ENCODE results near the gene CHCHD6.

Gene CHCHD6

GRCh38 chr3:126668450-126669401, 35.3 kb upstream of the CHCHD6 start:
- FAIRE-seq, result no peak

- FAIRE-seq, result no peak
These were observed 32.5 kb upstream of the CHCHD6 start for GRCh38 chr3:126671521-126671920.

GRCh38 chr3:126672340-126672739, 31.7 kb upstream of the CHCHD6 start:
- no peak for FAIRE-seq

DNA sequence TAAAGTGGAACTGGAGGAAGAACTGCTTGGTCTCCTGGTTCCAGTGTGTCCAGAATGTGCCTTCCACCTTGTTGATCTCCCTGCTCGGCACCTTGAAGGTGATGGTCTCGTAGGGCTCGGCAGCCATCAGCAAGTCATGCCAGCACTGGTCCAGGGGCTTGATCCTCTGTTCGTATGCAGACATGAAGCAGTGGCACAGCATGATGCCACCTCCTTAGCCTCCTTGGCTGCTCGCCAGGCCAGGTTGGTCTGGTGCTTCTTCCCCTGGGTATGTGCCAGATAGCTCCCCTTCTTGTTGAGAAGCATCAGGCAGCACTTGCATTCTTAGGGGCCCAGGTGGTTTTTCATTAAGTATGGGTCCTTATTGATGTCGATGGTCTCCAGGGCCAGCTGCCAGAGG, 31.3 kb upstream of the CHCHD6 start:
- FAIRE-seq, result no peak

- no peak for FAIRE-seq
These were observed 26.9 kb upstream of the CHCHD6 start for GRCh38 chr3:126676919-126677705.

DNA sequence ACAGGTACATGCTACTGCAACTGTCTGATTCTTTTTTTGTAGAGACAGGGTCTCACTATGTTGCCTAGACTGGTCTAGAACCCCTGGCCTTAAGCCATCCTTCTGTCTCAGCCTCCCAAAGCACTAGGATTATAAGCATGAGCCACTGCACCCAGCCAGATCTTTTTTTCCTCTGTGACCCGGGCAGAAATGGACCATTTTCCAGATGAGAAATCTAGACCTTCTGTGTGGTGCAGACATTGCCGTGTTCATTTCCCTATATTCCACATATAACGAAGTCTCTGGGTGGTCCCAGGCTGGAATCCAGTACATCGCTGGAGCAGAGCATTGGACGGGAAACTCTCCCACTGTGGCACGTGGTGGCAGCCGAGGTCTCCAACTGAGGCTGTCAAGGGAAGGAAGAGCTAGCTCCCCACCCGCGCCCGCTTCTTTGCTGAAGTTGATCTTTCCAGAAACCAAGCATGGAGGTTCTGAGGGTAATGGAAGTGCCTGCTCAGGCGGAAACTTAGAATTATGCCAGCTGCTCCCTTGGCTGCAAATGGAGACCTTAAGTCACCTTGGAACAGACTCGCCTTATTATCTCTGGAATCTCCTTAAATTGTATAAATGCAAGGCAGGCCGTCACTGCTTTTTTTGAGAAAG, 26.1 kb upstream of the CHCHD6 start:
- FAIRE-seq, result no peak

DNA sequence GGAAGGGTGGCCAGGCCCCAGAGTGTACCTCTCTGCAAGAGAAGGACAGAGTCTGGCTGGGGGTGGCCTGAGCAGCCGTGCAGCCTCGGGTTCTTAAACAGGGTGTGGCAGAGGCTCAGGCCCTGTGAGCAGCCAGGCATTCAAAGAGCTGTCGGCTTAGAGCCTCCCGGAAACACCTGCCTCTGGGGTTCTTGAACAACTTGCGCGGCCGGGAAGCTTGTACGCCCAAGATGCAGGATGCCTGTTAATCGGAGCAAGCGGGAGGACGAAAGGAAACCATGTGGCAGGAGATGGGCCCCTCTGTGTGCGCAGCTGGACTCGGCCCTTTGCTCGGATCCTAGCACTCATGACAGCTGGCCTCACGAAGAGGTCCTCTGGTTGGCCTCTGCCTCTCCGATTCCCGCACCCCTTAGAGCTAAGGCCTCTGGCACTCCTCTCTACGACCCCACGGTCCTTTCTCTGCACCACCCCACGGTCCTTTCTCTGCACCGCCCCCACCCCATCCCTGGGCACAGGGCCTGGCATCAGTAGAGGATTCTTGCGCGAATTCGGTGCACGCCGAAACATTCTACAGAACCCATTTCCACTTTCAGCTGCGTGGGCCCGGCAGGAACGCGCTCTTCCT, 25.2 kb upstream of the CHCHD6 start:
- no peak for FAIRE-seq

- FAIRE-seq, result no peak
These were observed 24.7 kb upstream of the CHCHD6 start for GRCh38 chr3:126679318-126679751.

DNA sequence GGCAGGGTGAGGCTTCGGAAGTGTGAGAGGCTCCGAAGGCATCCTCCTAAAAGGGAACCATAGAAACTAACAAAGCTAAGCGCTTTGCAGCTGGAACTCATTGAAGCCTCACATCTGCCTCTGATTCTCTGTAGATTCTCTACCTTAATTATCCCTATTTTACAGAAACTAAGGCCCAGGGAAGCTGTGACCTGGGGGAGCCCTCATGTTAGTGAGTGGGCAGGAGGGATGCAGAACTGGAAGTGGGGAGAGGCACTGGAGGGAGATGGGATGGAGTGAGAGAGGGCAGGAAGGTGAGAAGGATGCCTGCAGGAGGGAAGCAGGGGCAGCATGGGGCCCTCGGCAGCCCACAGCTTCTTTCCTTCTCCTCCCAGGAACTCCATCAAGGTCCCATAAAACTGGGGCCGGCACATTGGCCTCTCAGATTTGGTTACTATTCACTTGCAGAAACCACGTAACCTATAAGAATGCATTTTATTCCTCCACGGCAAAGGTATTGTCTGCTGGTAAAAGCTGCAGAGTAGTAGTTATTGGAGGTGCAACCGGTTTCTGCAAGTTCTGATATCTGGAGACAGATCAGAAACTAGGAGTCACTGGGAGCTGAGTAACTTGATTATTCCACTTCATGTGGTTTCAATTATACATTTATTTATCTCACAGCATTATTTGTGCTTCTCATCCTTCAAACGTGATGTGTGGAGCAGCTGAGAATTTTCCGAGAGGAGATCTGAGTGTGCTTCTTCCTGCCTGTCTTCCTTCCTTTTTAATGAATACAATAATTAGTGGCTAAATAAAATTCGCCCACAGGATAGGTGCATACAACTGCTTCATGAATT, 24.0 kb upstream of the CHCHD6 start:
- no peak for FAIRE-seq

- no peak for FAIRE-seq
These were observed 23.4 kb upstream of the CHCHD6 start for GRCh38 chr3:126680667-126681055.

DNA sequence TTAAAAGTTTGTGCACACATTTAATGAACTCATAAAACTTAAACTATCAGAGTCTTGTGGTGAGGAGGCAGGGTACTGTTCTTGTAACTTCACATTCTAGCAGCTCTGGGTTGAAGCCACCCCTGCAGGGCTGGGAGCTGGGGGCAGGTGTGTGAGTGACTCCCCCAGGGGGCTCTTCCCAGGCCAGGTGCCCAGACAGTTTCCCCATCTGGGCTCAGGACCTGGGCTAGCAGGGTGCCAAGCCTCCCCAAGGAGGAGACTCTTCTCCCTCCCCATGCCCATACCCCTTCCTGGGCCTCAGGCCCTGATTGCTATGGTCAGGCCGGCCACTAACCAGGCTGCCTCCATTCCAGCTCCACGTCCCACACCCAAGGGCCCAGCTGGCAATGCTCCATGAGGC, 22.0 kb upstream of the CHCHD6 start:
- no peak for FAIRE-seq

- no peak for FAIRE-seq
These were observed 21.0 kb upstream of the CHCHD6 start for GRCh38 chr3:126683069-126683468.

DNA sequence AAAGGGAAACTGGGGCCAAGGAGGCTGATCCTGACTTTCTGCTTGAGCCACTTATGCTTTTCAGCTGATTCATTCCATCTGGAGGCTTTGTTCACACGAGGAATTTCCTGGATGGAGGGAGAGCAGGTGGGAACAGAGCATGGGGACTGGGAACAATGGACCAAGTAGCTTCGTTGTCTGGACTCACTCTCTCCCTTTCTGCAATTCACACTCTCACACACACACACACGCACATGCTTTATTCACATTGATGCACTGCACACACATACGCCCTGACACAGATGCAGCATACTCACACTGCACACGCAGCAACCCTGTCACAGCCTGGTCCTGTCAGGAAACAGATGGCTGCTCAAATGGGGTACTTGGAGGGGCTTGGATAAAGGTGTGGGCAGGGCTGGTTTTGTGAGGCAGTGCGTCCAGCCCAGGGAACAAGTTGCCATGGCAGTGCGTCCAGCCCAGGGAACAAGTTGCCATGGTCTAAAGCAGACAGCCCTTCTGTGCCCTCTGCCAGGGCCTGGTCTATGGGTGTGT, 19.8 kb upstream of the CHCHD6 start:
- FAIRE-seq, result no peak

- FAIRE-seq, result no peak
These were observed 19.0 kb upstream of the CHCHD6 start for GRCh38 chr3:126685021-126685420.

- FAIRE-seq, result no peak
These were observed 18.5 kb upstream of the CHCHD6 start for GRCh38 chr3:126685493-126685892.

DNA sequence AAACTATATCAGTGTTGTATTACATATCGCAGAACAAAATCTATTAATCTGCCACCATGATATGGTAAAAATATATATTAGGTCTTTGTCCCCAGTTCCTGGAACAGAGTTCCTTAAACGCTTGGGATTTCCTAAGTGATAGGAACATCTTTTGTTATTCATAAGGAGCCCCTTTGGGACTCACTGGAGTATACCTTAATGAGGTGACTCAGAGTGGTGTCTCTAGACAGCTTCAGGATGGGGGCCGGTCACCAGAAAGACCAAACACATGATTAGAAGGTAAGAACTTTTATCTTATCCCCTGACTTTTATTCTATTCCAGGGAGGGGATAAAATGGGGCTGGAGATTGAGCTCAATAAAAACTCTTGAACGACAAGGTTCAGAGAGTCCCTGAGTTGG, 12.3 kb upstream of the CHCHD6 start:
- FAIRE-seq, result no peak

DNA sequence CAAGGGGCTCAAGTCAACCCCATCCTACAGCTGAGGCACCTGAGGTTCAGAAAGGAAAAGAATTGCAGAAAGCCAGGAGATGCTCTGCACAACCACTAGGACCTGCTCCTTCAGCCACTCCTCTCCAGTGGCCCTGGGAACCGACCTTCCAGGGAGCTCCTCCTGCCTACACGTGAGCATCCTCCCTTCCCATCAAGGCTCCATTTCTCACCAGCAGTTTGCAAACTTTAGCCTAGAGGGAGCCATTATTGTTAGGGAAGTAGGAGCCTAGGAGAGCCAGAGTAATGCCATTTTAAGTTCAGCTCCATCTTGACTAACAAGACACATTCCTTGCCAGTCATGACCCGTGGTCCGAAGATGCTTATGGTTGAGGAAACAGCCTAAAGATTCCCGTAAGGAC, 11.2 kb upstream of the CHCHD6 start:
- FAIRE-seq, result no peak

GRCh38 chr3:126693921-126694320, 10.1 kb upstream of the CHCHD6 start:
- FAIRE-seq, result no peak

DNA sequence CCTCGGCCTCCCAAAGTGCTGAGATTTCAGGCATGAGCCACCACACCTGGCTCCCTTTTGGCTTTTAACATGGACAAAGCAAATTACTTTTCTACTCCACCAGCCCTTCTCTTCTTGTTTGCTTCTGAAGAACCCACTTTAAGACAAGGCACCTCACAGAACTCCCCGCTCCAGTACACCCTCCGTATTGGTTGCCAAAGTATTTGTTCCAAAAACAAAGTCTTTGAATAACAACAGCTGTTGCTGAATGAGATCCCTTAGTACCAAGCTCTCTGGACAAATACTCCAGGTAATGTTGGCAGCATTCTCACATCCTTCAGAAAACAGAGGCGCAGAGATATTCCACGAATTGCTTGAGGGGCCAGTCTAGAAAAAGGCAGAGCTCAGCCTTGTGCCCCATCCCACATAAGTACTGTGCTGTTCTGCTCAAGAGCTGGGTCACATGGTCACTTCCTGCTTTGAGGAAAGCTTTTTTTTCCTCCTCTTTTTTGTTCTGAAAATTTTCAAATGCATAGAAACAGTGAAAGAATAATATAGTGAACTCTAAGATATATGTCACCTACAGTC, 7.3 kb upstream of the CHCHD6 start:
- FAIRE-seq, result no peak

DNA sequence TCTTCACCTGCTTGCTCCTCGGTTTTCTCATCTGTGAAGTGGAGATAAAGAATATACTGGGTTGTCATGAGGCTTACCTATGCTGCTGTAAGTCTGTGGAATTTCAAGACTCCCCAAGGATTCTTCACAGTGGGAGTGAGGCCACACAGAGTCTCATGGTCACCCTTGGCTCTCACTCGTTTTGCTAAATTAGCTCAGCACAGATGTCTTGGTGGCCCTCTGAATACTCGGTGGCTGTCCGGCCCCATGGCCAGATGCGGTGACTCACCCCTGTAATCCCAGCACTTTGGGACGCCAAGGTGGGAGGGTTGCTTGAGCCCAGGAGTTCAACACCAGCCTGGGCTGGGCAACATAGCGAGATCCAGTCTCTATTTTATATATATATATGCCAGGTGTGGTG, 5.0 kb upstream of the CHCHD6 start:
- FAIRE-seq, result no peak

- FAIRE-seq, result no peak
These were observed 614 bp downstream of the CHCHD6 start for GRCh38 chr3:126704494-126705214.

Measured in endometrium (tissue), 2 donors.